GM19193 (cell line): Measurements from ENCODE around the gene PDHX.

Experiments
- POLR2A ChIP-seq: IDR thresholded peaks from 4 replicates; pipeline ENCODE4 v1.6.1; 2011; ENCODE audit not compliant: insufficient read depth, insufficient read length; ENCODE audit errors: extremely low read depth

PDHX gene

DNA sequence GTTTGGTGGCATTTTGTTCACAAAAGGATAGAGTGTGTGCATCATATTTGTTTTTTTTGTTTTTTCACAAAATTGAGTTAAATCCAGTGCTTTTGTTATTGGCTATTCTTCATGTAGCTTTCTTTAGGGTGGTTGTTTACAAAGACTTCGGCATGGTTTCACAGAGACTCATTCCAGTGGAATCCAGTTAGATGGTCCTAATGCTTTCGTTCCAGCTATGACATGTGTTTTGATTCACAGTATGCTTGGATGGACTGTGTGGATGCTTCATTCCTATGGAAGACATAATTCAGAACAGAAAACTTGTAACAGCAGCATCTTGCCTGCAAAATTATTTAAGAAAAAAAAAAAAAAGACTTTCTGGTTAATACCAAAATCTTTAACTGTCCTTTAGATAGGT is 97.9 kb downstream of the PDHX start:
- TF ChIP-seq POLR2A = no peak

DNA sequence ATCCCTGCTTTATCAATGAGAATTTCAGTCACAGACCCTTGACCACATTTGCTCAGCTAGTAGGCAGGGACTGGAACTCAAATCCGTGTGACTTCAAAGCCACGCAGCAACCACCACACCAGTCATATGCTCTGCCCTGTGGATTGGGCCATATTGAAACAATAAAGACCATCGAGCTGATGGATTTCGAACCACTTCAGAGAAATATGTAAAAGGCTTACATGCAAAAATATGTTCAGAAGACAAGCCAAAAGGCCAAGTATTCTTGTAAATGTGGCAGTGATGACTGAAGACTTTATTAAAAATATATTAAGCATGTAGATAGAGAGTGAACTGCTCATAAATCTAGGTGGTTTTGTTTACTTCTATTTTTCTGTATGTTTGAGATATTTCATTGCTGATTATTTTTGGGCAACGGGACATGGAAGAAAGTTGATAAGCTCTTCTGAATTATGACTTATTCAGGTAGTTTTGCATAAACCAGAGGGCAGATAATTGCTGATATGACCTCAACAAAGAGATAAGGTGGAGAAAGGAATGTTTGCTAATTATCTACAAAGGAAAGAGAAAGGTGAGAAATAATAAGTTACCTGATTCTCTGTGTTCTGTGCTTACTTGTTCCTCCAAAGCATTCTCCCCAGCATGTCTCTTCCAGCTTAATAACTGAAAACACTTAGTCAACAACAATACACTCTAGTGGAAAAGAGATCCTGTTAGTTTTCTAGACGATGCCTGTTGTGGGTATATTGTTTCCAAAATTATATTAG is 99.4 kb downstream of the PDHX start:
- TF ChIP-seq POLR2A = no peak

DNA sequence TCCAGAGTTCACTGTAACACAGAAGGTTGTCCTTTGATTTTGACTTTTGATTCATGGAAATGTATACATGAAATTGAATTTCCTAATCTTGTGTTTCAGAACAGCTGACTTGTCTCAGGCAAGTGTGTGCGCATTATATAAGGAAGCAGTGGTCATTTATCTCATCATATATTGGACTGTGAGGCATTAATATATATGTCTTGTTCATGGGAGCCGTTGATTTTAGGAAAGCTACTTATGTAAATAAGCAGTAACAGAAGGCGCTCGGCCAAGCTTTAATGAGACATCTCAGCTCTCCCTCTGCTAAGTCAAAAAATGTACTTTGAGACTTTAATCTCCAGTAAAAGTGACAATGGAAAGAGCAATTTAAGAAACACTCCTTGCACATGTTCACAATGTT is 100.5 kb downstream of the PDHX start:
- no peak for TF ChIP-seq POLR2A

DNA sequence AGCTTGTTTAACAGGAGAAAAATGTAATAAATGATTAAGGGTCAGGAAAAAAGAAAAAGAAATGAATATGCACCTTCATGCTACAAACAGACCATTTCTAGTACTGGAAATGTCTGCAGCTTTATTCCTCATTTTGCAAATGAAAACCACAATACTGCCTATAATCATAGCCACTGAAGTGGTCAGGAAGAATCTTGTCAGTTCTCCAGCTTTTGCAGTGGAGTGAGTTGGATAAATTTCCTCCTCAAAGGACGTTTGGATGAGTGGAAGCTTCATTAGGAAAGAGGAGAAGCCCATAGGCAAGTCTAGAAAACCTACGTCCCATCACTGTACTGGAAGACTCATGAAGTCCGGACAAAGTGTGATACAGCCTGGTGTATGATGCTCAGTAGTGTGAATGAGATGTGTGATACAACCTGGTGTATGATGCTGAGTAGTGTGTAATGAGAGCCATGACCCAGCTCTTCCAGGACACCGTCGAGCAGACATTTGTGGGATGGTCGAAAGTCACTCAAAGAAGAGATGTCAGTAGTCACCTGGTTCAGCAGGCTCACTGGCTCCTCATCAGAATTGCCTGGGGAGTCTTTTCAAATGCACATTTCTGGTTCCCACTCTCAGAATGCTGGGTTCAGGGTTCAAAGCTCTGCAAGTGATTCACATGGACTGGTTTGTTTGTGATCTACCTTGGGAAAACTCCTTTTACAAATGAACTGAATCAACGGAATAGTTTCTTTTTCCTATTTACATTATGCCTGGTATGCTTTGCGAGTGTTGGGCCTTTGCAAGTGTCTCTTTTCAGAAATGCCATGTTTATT is 101.3 kb downstream of the PDHX start:
- no peak for TF ChIP-seq POLR2A

DNA sequence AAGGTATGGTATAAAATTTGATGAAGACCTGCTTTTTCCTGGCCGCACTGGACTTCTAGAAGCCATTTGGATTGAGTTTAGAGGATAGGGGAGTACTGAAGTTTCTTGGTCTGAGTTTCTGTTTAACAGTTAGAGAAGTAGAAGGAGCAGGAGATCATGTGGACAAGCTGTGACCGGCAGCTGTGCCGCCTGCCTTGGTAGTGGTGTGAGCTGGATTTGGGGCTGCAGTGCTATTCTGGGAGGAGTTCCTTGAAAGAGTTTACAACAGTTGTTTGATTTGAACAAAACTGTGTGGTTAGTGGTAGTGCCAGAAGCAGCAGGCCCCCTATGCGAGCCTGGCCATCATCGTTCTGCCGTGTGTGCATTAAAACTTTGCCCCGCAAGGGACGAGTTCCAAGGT is 105.2 kb downstream of the PDHX start:
- TF ChIP-seq POLR2A = no peak

DNA sequence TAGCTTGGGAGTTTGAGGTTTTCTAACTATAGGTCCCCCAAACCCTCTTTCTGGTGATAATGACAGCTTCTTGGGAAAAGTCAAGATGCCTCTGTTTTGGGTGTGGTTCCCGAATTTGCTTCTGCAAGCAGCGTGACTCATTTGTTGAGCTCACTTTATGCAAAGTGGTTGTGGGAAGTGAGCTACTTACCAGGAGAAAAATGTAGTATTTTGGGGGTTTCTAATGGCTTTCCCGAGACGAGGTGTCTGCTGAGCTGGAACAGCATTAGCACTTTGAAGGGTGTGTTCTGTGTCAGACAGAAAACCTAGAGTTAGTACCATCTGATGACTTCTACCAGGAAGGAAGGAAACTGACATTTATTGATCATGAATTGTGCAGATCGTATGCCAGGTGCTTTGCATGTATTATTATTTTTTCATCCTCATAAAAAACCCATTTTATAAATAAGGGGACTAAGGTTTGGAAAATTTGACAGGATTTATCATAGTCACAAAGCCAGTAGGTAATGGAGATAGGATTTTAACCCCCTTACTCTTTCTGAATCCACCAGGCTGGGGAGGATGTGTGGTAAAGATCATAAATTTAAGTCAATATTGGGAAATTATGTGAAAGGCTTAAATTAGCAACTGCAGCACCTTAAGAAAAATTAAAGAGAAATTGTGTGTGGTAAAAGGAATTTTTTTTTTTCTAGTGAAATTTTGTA is 113.7 kb downstream of the PDHX start:
- TF ChIP-seq POLR2A = no peak

DNA sequence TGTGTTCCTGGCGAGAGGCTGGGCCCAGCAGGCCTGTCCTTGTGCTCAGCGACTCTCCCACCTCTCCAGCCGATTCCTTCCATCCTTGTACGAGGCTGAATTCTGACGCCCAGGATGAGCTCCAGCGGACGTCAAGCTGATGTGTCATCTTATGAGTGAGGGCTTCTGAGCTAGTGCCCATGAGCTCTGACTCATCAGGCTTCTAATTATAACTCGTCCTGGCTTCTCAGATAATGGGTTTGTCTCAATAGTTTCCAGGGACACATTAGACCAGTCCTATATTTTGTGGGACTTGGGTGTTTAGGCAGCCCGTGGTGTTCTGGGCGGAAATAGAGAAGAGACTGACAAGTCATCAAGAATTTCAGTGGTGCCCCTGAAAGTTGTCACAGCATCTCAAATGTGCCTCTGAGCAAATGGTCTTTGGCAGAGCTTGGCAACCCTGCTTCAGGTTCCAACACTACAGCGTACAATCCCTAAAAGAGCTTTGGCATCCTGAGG is 114.3 kb downstream of the PDHX start:
- TF ChIP-seq POLR2A = no peak

DNA sequence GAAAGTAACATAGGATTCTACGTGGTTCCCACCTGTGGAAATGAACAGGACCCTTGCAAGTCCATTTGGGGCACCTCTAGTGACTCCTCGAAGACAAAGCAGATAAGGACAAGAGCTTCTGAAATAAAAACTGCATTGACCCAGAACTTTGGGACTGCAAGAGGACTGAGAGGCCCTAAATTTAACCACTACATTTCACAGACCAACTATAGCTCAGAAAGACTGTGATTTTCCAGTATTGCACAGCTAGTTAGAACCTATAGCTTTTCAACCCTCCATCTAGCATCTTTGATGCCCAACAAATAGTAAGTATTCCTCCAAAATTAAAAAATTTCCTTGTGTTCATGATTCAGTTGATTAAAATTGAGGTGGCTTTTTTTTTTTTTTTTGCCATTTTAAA is 114.9 kb downstream of the PDHX start:
- TF ChIP-seq POLR2A = no peak

DNA sequence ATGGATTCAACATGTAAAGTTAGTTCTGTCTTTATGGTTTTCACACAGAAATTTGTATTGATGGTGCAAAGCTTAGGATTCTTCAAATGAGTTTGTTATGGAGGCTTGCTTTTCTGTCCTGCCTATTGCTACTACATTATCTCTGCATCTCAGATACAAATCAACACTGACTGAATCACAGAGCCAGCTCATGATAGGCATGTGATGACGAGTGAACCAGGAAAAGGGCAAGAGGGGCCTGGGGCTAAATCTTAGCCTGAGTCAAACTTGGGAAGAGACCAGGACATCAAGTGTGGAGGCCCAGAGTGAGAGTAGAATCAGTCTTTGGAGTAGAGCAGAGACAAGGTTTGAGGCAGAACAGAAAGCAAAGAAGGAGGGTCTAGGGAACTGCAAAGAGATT is 115.4 kb downstream of the PDHX start:
- TF ChIP-seq POLR2A = no peak

DNA sequence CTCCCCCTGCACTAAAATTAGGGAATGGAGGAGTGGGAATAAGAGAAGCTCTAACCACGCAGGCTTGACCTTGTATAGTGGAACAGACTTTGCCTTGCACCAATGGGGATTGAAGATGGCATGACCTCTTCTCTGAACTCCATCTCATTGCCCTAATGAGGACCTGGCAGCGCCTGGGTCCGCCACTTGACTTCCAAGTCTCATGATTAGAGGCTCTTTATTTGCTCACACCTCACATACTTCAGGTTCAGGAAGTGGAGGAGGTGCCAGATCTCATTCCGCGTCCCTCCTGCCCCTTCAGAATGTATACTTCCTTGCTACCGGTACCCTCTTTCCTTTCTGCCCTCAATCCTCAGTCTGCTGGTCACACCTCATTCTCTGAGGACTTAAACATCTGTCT is 116.6 kb downstream of the PDHX start:
- TF ChIP-seq POLR2A = no peak

DNA sequence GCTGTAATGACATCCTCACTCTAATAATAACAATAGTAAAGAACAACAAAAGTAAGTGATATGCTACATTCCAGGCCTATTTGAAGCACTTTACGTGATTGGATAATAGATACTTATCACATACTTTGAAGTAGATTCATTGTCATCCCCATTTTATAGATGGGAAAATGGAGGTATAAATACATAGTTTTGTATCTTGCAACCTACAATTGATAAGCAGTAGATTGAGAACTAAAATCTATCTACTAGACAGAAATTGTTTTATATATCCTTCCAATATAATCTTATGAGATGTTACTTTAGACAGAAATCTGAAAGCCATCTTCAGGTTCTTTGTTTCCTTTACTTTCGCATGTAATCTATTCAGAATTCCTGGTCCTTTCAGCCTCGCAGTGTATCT is 118.0 kb downstream of the PDHX start:
- TF ChIP-seq POLR2A = no peak

DNA sequence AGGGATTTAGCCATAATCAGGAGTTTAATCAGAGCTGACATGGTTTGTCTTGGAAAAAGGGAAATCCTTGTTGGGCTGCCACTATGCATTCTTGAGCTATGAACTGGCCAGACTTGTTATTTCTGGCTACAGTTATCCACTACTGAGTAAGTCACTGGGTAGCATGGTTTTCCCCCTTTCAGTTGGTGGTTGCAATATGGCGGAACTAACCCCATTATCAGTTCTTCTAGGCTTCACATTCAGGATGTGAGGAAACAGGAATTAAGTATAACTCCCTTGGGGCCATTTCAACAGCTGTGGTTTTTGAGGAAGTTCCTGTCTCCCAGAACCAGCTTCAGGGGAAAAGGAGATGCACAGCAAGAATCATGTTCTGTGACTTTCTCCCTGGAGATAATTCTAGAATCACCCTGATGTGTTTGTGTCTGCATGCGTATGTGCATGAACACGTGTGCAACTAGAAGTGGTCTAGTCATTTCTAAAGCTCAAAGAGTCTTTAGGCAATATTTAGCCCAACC is 119.5 kb downstream of the PDHX start:
- no peak for TF ChIP-seq POLR2A

DNA sequence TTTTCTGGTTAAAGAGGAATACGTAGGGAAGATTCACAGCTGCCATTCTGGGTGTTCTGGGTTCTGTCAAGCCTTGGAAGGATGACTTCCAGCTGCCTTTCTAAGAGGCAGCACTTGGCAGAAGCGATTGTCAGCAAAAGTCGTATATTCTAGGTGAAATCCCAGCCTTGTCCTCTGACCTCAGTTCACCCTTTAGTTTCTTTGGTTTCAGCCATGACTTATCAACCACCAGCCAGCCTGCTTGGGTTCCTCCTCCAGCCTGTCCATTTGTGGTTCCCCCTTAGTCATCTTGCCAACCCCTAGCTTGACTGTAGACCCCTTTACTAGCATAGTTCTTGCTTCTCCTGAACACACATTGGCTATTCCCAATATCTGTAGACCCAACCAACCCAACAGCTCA is 120.2 kb downstream of the PDHX start:
- no peak for TF ChIP-seq POLR2A

DNA sequence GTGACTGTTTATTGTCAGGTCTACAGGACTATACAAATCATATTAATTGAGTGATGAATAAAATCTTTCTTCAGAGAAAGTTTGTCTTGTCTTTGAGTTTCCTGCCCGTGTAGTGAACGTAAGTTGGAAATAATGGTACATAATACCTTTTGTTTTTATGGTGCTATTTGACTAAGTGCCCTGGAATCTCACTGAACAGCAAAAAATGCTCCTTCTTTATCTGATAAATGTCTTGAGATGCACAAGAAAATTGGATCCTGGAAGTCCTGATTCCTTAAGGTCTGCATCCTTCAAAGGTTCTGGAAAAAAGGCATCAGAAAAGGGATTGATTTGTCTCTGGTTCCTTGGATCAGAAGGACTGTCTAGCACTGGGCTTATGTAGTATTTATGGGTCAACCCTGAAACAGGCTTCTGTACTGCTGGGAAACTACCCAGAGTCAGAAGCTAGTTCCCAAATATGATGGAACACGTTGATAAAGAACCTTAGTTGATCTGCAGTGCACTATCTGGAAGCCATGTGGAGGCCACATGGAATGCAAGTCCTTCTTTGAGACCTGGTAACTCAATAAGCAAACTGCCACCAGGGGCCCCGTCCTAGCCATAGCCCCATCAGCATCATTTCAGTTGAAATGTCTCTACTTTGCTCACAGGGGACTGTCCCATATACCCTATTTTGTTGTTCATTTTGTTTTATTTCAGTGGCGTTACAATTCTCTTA is 122.0 kb downstream of the PDHX start:
- TF ChIP-seq POLR2A = no peak
